Keratinocyte (primary cell): ENCODE data around the gene CHPF.

Source experiments
- EZH2 ChIP-seq: IDR thresholded peaks from one replicate; pipeline ENCODE4 v1.6.1; 2012; ENCODE audit warnings: inconsistent platforms, mild to moderate bottlenecking, low read length, moderate library complexity
- TF ChIP-seq, protein P1 (sequence below), 3 experiments: IDR thresholded peaks in 1 of 3; conservative IDR thresholded peaks in 1 of 3; optimal IDR thresholded peaks in 1 of 3; 2 replicates in 2 of 3; 3 replicates in 1 of 3; pipeline versions ENCODE3 to v1.5.1; 2011; ENCODE audit warnings: low read length in 3 of 3, mild to moderate bottlenecking in 3 of 3, moderate library complexity in 2 of 3, control low read depth in 1 of 3, inconsistent platforms in 1 of 3; ENCODE audit not compliant: insufficient read depth in 2 of 3; ENCODE audit errors: extremely low read depth in 1 of 3

DNA sequence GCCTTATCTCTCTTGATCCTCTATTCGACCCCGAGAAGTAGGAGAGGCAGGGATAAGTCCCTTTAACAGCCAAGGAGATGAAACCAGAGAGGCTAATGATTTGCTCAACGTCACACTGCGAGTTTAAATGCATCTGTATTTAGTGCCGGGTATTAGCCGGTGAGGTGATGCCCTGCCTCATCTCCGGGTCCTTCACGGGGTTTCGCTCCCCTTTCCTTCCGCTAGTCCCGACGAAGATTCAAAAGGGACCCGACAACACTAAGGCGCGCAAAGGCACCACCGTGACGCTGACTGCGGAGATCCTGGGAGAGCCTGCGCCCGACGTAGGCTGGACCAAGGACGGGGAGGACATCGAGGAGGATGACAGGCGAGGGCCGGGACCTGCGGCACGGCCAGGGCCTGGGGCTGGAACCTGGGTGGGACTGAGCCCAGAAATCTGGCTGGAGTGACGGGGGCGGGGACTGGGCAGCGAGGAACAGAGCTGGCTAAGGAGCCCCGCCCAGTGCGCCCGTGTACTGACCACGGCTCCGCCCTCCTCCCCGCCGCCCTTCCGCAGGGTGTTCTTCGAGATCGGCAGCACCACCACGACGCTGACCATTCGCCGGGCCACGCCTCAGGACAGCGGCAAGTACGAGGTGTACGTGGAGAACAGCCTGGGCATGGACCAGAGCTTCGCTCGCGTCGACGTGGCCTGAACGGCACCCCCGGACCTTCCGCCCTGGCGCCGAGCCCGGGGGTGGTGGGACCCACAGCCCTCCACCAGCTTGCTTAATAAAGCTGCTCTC, 45.9 kb downstream of the CHPF start:
- TF ChIP-seq EZH2: peak; percentile 81
- TF ChIP-seq, protein P1, sequence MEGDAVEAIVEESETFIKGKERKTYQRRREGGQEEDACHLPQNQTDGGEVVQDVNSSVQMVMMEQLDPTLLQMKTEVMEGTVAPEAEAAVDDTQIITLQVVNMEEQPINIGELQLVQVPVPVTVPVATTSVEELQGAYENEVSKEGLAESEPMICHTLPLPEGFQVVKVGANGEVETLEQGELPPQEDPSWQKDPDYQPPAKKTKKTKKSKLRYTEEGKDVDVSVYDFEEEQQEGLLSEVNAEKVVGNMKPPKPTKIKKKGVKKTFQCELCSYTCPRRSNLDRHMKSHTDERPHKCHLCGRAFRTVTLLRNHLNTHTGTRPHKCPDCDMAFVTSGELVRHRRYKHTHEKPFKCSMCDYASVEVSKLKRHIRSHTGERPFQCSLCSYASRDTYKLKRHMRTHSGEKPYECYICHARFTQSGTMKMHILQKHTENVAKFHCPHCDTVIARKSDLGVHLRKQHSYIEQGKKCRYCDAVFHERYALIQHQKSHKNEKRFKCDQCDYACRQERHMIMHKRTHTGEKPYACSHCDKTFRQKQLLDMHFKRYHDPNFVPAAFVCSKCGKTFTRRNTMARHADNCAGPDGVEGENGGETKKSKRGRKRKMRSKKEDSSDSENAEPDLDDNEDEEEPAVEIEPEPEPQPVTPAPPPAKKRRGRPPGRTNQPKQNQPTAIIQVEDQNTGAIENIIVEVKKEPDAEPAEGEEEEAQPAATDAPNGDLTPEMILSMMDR (optimal IDR thresholded peaks at IDR 0.05 in 1 of 3, IDR thresholded peaks at IDR 0.05 in 1 of 3, conservative IDR thresholded peaks at IDR 0.05 in 1 of 3; ENCODE audit: extremely low read depth in 1 of 3, insufficient read depth in 2 of 3, low read length in 3 of 3): no peak
